Measurements from ENCODE around the gene NOL9. TPM values are rescaled to one million over a fixed set of nuclear protein-coding genes. Genes with fewer than 3 reads are reported as not detected.

The NOL9 gene
- total and polyA plus RNA-seq, 2 of the 13 experiments (the other 11 are each of a cell fraction or from before 2014, with no cell fraction given), result 18.0 to 24.7 TPM

GRCh38 chr1:6601923-6602668 lies 47.8 kb upstream of the NOL9 start (continued):
- TF ChIP-seq ZNF501 (CRISPR knock-in tag; IDR thresholded peaks at IDR 0.05), result no peak
- TF ChIP-seq MAFF (IDR thresholded peaks at IDR 0.05; ENCODE audit: low read depth, low read length), result no peak
- TF ChIP-seq MBD4 (IDR thresholded peaks at IDR 0.05; ENCODE audit: borderline replicate concordance, low read length), result no peak
- no peak for TF ChIP-seq RFX1 (IDR thresholded peaks at IDR 0.05)
- no peak for TF ChIP-seq U2AF1 (optimal IDR thresholded peaks at IDR 0.05; ENCODE audit: low read depth, low read length)
- no peak for TF ChIP-seq TSC22D2 (CRISPR knock-in tag; IDR thresholded peaks at IDR 0.05; ENCODE audit: borderline replicate concordance)
- TF ChIP-seq E2F5 (CRISPR knock-in tag; conservative IDR thresholded peaks at IDR 0.05), result peak; percentile 49; the same call in 1 of the 2 replicates
- TF ChIP-seq CAMTA2 (CRISPR knock-in tag; IDR thresholded peaks at IDR 0.05; ENCODE audit: borderline replicate concordance), result no peak
- TF ChIP-seq TMF1 (CRISPR knock-in tag; IDR thresholded peaks at IDR 0.05; ENCODE audit: low read depth), result 0 out of 2 replicates have a peak, but pooled peaks have one; percentile 50
- no peak for TF ChIP-seq CREB1 (IDR thresholded peaks at IDR 0.05)
- no peak for TF ChIP-seq CREB1 (CRISPR knock-in tag; IDR thresholded peaks at IDR 0.05)
- TF ChIP-seq KDM6A (CRISPR knock-in tag; IDR thresholded peaks at IDR 0.05; ENCODE audit: low read depth), result no peak
- TF ChIP-seq NFIC (IDR thresholded peaks at IDR 0.05; ENCODE audit: low read length), result no peak
- TF ChIP-seq ZBED4 (CRISPR knock-in tag; IDR thresholded peaks at IDR 0.05; ENCODE audit: borderline replicate concordance), result no peak; the same call in 1 of the 2 replicates
- peak; percentile 10; the same call in 1 of the 2 replicates for TF ChIP-seq SAP130 (CRISPR knock-in tag; IDR thresholded peaks at IDR 0.05; ENCODE audit: low read depth)
- no peak for TF ChIP-seq FUBP1 (CRISPR knock-in tag; IDR thresholded peaks at IDR 0.05; ENCODE audit: borderline replicate concordance)
- peak; percentile 79 for TF ChIP-seq ZNF687 (CRISPR knock-in tag; IDR thresholded peaks at IDR 0.05)
- TF ChIP-seq ZNF652 (CRISPR knock-in tag; IDR thresholded peaks at IDR 0.05; ENCODE audit: borderline replicate concordance, low read depth), result no peak
- TF ChIP-seq ZBTB7B (CRISPR knock-in tag; IDR thresholded peaks at IDR 0.05), result 0 out of 2 replicates have a peak, but pooled peaks have one; percentile 31
- TF ChIP-seq KMT2A (CRISPR knock-in tag; IDR thresholded peaks at IDR 0.05), result peak; percentile 19; the same call in 1 of the 2 replicates
